ENCODE data around the gene CENPN.

CENPN gene

GRCh38 chr16:81071805-81072204 is 64.8 kb downstream of the CENPN start:
- no peak overlapping the region for H3K9ac ChIP-seq (ENCODE audit: low read length)
- H3K4me3 ChIP-seq (ENCODE audit: low read depth, low read length, poor library complexity, severe bottlenecking), result no peak overlapping the region
- TF ChIP-seq EZH2 (IDR thresholded peaks at IDR 0.05; ENCODE audit: borderline replicate concordance, low read length), result no peak
- no peak for TF ChIP-seq CTCF (IDR thresholded peaks at IDR 0.05; ENCODE audit: low read length)
- no peaks in the 10 kb centered on the region for H3K27me3 ChIP-seq (ENCODE audit: insufficient read depth, low read length)
- H3K27ac ChIP-seq (ENCODE audit: low read depth, low read length, poor library complexity, severe bottlenecking), result no peak overlapping the region
- H3K79me2 ChIP-seq (ENCODE audit: insufficient read depth, low read length), result no peaks in the 10 kb centered on the region
- H3K9me3 ChIP-seq (ENCODE audit: low read length), result no peaks in the 10 kb centered on the region
- no peaks in the 10 kb centered on the region for H3K36me3 ChIP-seq (ENCODE audit: insufficient read depth, low read length)
- no peaks in the 10 kb centered on the region for H3K9me2 ChIP-seq (ENCODE audit: low read depth, low read length)
- peaks cover 5% of the 10 kb centered on the region for H3K4me1 ChIP-seq (ENCODE audit: insufficient read depth, low read length, severe bottlenecking)
- no peak overlapping the region for H3K4me2 ChIP-seq (ENCODE audit: low read length)
- H2AFZ ChIP-seq (ENCODE audit: low read length), result no peak overlapping the region
- no peaks in the 10 kb centered on the region for H3F3A ChIP-seq (ENCODE audit: insufficient read depth, low read length)
- no peaks in the 10 kb centered on the region for H4K20me1 ChIP-seq (ENCODE audit: insufficient read depth, low read length)

GRCh38 chr16:81073560-81074330 is 66.7 kb downstream of the CENPN start:
- Histone ChIP-seq H3F3A (ENCODE audit: insufficient read depth, low read length) (no peaks in the 10 kb centered on the region), H3K36me3 (ENCODE audit: insufficient read depth, low read length) (no peaks in the 10 kb centered on the region), H2AFZ (ENCODE audit: low read length) (no peak overlapping the region), H3K4me2 (ENCODE audit: low read length) (no peak overlapping the region), H3K9me2 (ENCODE audit: low read depth, low read length) (no peaks in the 10 kb centered on the region), H3K4me3 (ENCODE audit: low read depth, low read length, poor library complexity, severe bottlenecking) (no peak overlapping the region), H3K9me3 (ENCODE audit: low read length) (no peaks in the 10 kb centered on the region), H3K9ac (ENCODE audit: low read length) (no peak overlapping the region), H3K79me2 (ENCODE audit: insufficient read depth, low read length) (no peaks in the 10 kb centered on the region), H4K20me1 (ENCODE audit: insufficient read depth, low read length) (no peaks in the 10 kb centered on the region), H3K27me3 (ENCODE audit: insufficient read depth, low read length) (no peaks in the 10 kb centered on the region), H3K27ac (ENCODE audit: low read depth, low read length, poor library complexity, severe bottlenecking) (no peak overlapping the region), H3K4me1 (ENCODE audit: insufficient read depth, low read length, severe bottlenecking) (peaks cover 11% of the 10 kb centered on the region)
- TF ChIP-seq CTCF (IDR thresholded peaks at IDR 0.05; ENCODE audit: low read length) (no peak), EZH2 (IDR thresholded peaks at IDR 0.05; ENCODE audit: borderline replicate concordance, low read length) (no peak)

GRCh38 chr16:81076566-81077075 is 69.6 kb downstream of the CENPN start:
- Histone ChIP-seq H3K9ac (ENCODE audit: low read length) (peak overlapping the region; percentile 69), H3K9me2 (ENCODE audit: low read depth, low read length) (no peaks in the 10 kb centered on the region), H3K36me3 (ENCODE audit: insufficient read depth, low read length) (peaks cover 5% of the 10 kb centered on the region; the same call in 1 of the 2 replicates), H3K4me2 (ENCODE audit: low read length) (peak overlapping the region; percentile 80), H2AFZ (ENCODE audit: low read length) (peak overlapping the region; percentile 44; the same call in 1 of the 2 replicates), H3K79me2 (ENCODE audit: insufficient read depth, low read length) (no peaks in the 10 kb centered on the region), H3F3A (ENCODE audit: insufficient read depth, low read length) (no peaks in the 10 kb centered on the region), H3K4me3 (ENCODE audit: low read depth, low read length, poor library complexity, severe bottlenecking) (peak overlapping the region; percentile 71), H4K20me1 (ENCODE audit: insufficient read depth, low read length) (no peaks in the 10 kb centered on the region), H3K4me1 (ENCODE audit: insufficient read depth, low read length, severe bottlenecking) (peaks cover 11% of the 10 kb centered on the region), H3K9me3 (ENCODE audit: low read length) (no peaks in the 10 kb centered on the region), H3K27me3 (ENCODE audit: insufficient read depth, low read length) (no peaks in the 10 kb centered on the region), H3K27ac (ENCODE audit: low read depth, low read length, poor library complexity, severe bottlenecking) (peak overlapping the region; percentile 74)
- TF ChIP-seq CTCF (IDR thresholded peaks at IDR 0.05; ENCODE audit: low read length) (no peak), EZH2 (IDR thresholded peaks at IDR 0.05; ENCODE audit: borderline replicate concordance, low read length) (no peak)
